ENCODE results near the gene PRKCD.

- TF ChIP-seq ARID4B (CRISPR knock-in tag; IDR thresholded peaks at IDR 0.05; ENCODE audit: borderline replicate concordance) (no peak), MLX (CRISPR knock-in tag; IDR thresholded peaks at IDR 0.05) (no peak)
These were observed 1.0 kb downstream of the PRKCD start for GRCh38 chr3:53161820-53162671.
